ENCODE data around the gene EHD1. TPM values are rescaled to one million over a fixed set of nuclear protein-coding genes. Genes with fewer than 3 reads are reported as not detected.

The EHD1 gene
- total and polyA plus RNA-seq, 2 of the 8 experiments (the other 6 are each of a cell fraction or from before 2014, with no cell fraction given), result 31.5 to 42.9 TPM

- no peak overlapping the region for H4K5ac ChIP-seq (ENCODE audit: insufficient read length, low read depth, low read length)
- DNase-seq (ENCODE audit: low read depth in 1 of 2, low spot score in 2 of 2), result no peak
- H3K18ac ChIP-seq (ENCODE audit: extremely low read depth, low read length), result no peak overlapping the region
- H3K56ac ChIP-seq (replicated peaks; ENCODE audit: insufficient read length, low read depth, low read length), result no peak overlapping the region
- H2BK12ac ChIP-seq (ENCODE audit: low read depth, low read length), result no peak overlapping the region
- no peaks in the 10 kb centered on the region for H3K9me3 ChIP-seq (ENCODE audit: insufficient read depth in 2 of 2, low read depth in 1 of 2, low read length in 1 of 2)
- no peak overlapping the region for H3K4me2 ChIP-seq (ENCODE audit: insufficient read depth in 1 of 2, low read depth in 2 of 2, low read length in 2 of 2)
- no peak overlapping the region for H3K27ac ChIP-seq (ENCODE audit: low read depth, low read length)
- ChIA-PET POLR2A (ENCODE audit: partially characterized antibody) (interaction anchor here (1.3 to 25.7 kb wide), 2 partner anchors 13 to 30 kb away, joined by 4 to 408 read pairs; partner anchors contain the start of gene EHD1), CTCF (ENCODE audit: partially characterized antibody) (interaction anchor here (1.1 to 32.3 kb wide), 4 partner anchors 9 to 157 kb away, joined by 3 to 1058 read pairs (median 162); partner anchors contain the start of gene EHD1)
- no peak overlapping the region for H3K23ac ChIP-seq (ENCODE audit: insufficient read length)
- no peaks in the 10 kb centered on the region for H3K27me3 ChIP-seq (replicated peaks in 1 of 4; ENCODE audit: control insufficient read depth in 3 of 4, extremely low read depth in 1 of 4, insufficient read depth in 3 of 4, low read length in 3 of 4)
- H2BK20ac ChIP-seq (ENCODE audit: low read length), result no peak overlapping the region
- no peaks in the 10 kb centered on the region for H3K79me1 ChIP-seq (ENCODE audit: low read depth, low read length)
- H4K20me1 ChIP-seq (replicated peaks in 1 of 2; ENCODE audit: control insufficient read depth in 1 of 2, insufficient read depth in 2 of 2, low read length in 2 of 2), result peaks cover 0 to 5% of the 10 kb centered on the region in 2 experiments
- H2AFZ ChIP-seq (ENCODE audit: low read length), result no peak overlapping the region
- H3K4me1 ChIP-seq (replicated peaks in 1 of 4; ENCODE audit: control insufficient read depth in 3 of 4, insufficient read depth in 4 of 4, low read length in 3 of 4), result peaks cover 0 to 12% (median 5%) of the 10 kb centered on the region in 4 experiments; a peak in 5 of 7 replicates
- H3K36me3 ChIP-seq (ENCODE audit: control insufficient read depth in 2 of 4, insufficient read depth in 4 of 4, low read length in 3 of 4), result peaks cover 0 to 5% (median 0%) of the 10 kb centered on the region in 4 experiments; a peak in 3 of 8 replicates
- no peak overlapping the region for H2AK5ac ChIP-seq (ENCODE audit: low read depth, low read length)
- no peak overlapping the region for H3K14ac ChIP-seq (ENCODE audit: insufficient read length)
- FAIRE-seq, result no peak
- no peaks in the 10 kb centered on the region for H3K23me2 ChIP-seq (ENCODE audit: low read depth, low read length)
- 90% methylated on average over 24 of the region's 25 CpGs; no CpG with 5 or more reads in 1 of the 2 experiments for WGBS, 2 experiments (ENCODE audit: extremely low coverage in 1 of 2, insufficient coverage in 1 of 2, insufficient read length in 1 of 2, insufficient replicate concordance in 2 of 2, low coverage in 1 of 2, low lambda C conversion rate in 2 of 2, missing lambda C conversion rate in 1 of 2)
- H4K8ac ChIP-seq (ENCODE audit: extremely low read depth, insufficient read depth, low read length), result no peak overlapping the region
- H3K4me3 ChIP-seq (ENCODE audit: extremely low read depth in 1 of 4, insufficient read depth in 2 of 4, low read depth in 3 of 4, low read length in 4 of 4), result no peak overlapping the region
- no peak overlapping the region for H4K91ac ChIP-seq (replicated peaks; ENCODE audit: insufficient read length, low read length)
- no peak overlapping the region for H3K4ac ChIP-seq (replicated peaks; ENCODE audit: insufficient read length, low read depth, low read length)
- no peaks in the 10 kb centered on the region for H3K79me2 ChIP-seq (ENCODE audit: control insufficient read depth in 1 of 2, insufficient read depth in 2 of 2, low read length in 2 of 2)
- H2BK5ac ChIP-seq (ENCODE audit: low read depth, low read length), result peak overlapping the region; percentile 85
- no peak overlapping the region for H2BK15ac ChIP-seq (ENCODE audit: low read length)
- 0 out of 7 replicates have a peak overlapping the region, but pooled peaks of 1 of the 4 experiments have one; percentile 5 for H3K9ac ChIP-seq (replicated peaks in 1 of 4; ENCODE audit: extremely low read depth in 1 of 4, low read depth in 3 of 4, low read length in 3 of 4)
- no peak overlapping the region for H2BK120ac ChIP-seq (replicated peaks; ENCODE audit: low read depth, low read length)
- TF ChIP-seq SIN3A (conservative IDR thresholded peaks at IDR 0.05 in 1 of 2, IDR thresholded peaks at IDR 0.05 in 1 of 2; ENCODE audit: low read depth in 1 of 2, low read length in 2 of 2), result no peak
These were observed 24.3 kb downstream of the EHD1 start for GRCh38 chr11:64854157-64854533.
